Keratinocyte (primary cell): ENCODE results near the gene ZDHHC24.

ENCODE experiments used
- CTCF ChIP-seq, 3 experiments: IDR thresholded peaks in 1 of 3; conservative IDR thresholded peaks in 1 of 3; optimal IDR thresholded peaks in 1 of 3; 2 replicates in 2 of 3; 3 replicates in 1 of 3; pipeline versions ENCODE3 to v1.5.1; 2011; ENCODE audit warnings: low read length in 3 of 3, mild to moderate bottlenecking in 3 of 3, moderate library complexity in 2 of 3, control low read depth in 1 of 3, inconsistent platforms in 1 of 3; ENCODE audit not compliant: insufficient read depth in 2 of 3; ENCODE audit errors: extremely low read depth in 1 of 3
- EZH2 ChIP-seq: IDR thresholded peaks from one replicate; pipeline ENCODE4 v1.6.1; 2012; ENCODE audit warnings: inconsistent platforms, mild to moderate bottlenecking, low read length, moderate library complexity

- TF ChIP-seq CTCF (optimal IDR thresholded peaks at IDR 0.05 in 1 of 3, IDR thresholded peaks at IDR 0.05 in 1 of 3, conservative IDR thresholded peaks at IDR 0.05 in 1 of 3; ENCODE audit: extremely low read depth in 1 of 3, insufficient read depth in 2 of 3, low read length in 3 of 3) (no peak), EZH2 (no peak)
Measured at GRCh38 chr11:66562275-66562674, 16.4 kb upstream of the ZDHHC24 start.
